Measurements from ENCODE around the gene ADAM11.

The ADAM11 gene

DNA sequence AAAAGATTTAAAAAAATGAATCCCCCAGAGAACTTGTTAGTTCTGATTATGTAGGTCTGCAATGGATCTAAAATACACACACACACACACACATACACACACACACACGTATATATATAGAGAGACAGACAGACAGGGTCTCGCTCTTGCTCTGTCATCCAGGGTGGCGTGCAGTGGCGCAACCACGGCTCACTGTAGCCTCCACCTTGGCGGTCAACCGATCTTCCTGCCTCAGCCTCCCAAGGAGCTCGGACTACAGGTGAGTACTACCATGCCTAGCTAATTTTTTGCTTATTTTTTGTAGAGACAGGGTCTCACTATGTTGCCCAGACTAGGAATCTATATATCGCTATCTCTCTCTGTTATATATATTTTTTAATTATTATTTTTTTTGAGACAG, 37.9 kb downstream of the ADAM11 start:
- Histone ChIP-seq H3K27ac (ENCODE audit: low read depth, low read length) (no peak overlapping the region), H3K36me3 (ENCODE audit: low read length) (no peaks in the 10 kb centered on the region), H3F3A (ENCODE audit: insufficient read depth) (0 out of 2 replicates have a peak, but pooled peaks cover 6% of the 10 kb centered on the region), H3K79me2 (ENCODE audit: insufficient read depth, low read length) (no peaks in the 10 kb centered on the region), H3K4me2 (ENCODE audit: low read depth, low read length, poor library complexity, severe bottlenecking) (no peak overlapping the region), H3K27me3 (ENCODE audit: low read length) (no peaks in the 10 kb centered on the region), H3K9me2 (replicated peaks; ENCODE audit: insufficient read depth, low read length) (no peaks in the 10 kb centered on the region), H3K9me3 (ENCODE audit: insufficient read depth, low read length) (no peaks in the 10 kb centered on the region), H2AFZ (ENCODE audit: low read depth, low read length, severe bottlenecking) (no peak overlapping the region), H3K4me3 (ENCODE audit: insufficient read depth, low read length, poor library complexity, severe bottlenecking) (no peak overlapping the region), H4K20me1 (ENCODE audit: low read depth, low read length) (no peaks in the 10 kb centered on the region), H3K9ac (ENCODE audit: low read length) (no peak overlapping the region)
- TF ChIP-seq CTCF (IDR thresholded peaks at IDR 0.05; ENCODE audit: insufficient read depth, low read length, poor library complexity, severe bottlenecking) = no peak
- TF ChIP-seq EZH2phosphoT487 (conservative IDR thresholded peaks at IDR 0.05; ENCODE audit: low read length) = no peak

DNA sequence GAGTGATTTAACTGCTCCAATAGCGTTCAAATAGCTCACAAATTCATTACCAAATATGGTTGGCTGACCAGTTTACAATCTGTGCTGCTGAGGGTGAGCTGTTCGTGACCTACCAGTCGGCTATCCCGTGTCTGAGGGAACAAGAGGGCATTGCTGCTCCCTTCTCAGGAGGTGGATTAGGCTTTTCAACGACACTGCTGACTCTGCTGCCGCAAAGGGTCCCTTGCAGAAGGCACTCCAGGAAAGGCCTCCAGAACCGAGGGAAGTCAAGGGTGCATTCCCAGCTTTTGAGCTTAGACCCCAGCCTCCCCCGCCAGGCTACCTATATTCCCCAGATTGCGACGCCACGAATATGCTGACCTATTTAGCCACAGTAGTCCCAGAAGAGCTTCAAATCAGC, 39.0 kb downstream of the ADAM11 start:
- 0 out of 2 replicates have a peak, but pooled peaks cover 5% of the 10 kb centered on the region for H3K36me3 ChIP-seq (ENCODE audit: low read length)

DNA sequence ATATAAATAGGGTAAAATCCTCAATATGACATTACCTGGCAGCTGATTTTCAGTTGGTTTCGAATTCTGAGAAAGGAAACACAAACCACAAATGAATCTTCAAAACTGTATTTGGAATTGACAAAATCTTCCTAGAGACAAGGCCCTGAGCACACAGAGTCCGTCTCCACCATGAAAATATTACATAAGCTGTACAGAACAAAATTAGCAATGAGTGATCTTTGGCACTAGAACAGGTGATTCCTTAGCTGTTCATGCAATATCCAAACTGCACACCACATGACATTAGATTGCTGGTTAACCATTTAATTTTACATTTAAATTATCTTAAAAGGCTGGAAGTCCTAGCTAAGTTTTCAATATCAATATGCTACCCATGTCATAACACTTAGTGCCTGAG, 39.6 kb downstream of the ADAM11 start:
- H3K36me3 ChIP-seq (ENCODE audit: low read length) = peaks cover 6% of the 10 kb centered on the region; the same call in 1 of the 2 replicates
- H3K9me2 ChIP-seq (replicated peaks; ENCODE audit: insufficient read depth, low read length) = no peaks in the 10 kb centered on the region
- no peak overlapping the region for H3K4me3 ChIP-seq (ENCODE audit: insufficient read depth, low read length, poor library complexity, severe bottlenecking)
- no peaks in the 10 kb centered on the region for H3K27me3 ChIP-seq (ENCODE audit: low read length)
- no peak overlapping the region for H3K4me2 ChIP-seq (ENCODE audit: low read depth, low read length, poor library complexity, severe bottlenecking)
- H2AFZ ChIP-seq (ENCODE audit: low read depth, low read length, severe bottlenecking) = no peak overlapping the region
- no peak overlapping the region for H3K9ac ChIP-seq (ENCODE audit: low read length)
- H3F3A ChIP-seq (ENCODE audit: insufficient read depth) = no peaks in the 10 kb centered on the region
- H4K20me1 ChIP-seq (ENCODE audit: low read depth, low read length) = no peaks in the 10 kb centered on the region
- no peaks in the 10 kb centered on the region; the same call in 1 of the 2 replicates for H3K79me2 ChIP-seq (ENCODE audit: insufficient read depth, low read length)
- no peak overlapping the region for H3K27ac ChIP-seq (ENCODE audit: low read depth, low read length)
- no peaks in the 10 kb centered on the region for H3K9me3 ChIP-seq (ENCODE audit: insufficient read depth, low read length)
- TF ChIP-seq CTCF (IDR thresholded peaks at IDR 0.05; ENCODE audit: insufficient read depth, low read length, poor library complexity, severe bottlenecking) = no peak
- no peak for TF ChIP-seq EZH2phosphoT487 (conservative IDR thresholded peaks at IDR 0.05; ENCODE audit: low read length)

More for the DNA sequence above, 39.0 kb downstream of the ADAM11 start:
- Histone ChIP-seq H3K27ac (ENCODE audit: low read depth, low read length) (no peak overlapping the region), H4K20me1 (ENCODE audit: low read depth, low read length) (no peaks in the 10 kb centered on the region), H3K4me3 (ENCODE audit: insufficient read depth, low read length, poor library complexity, severe bottlenecking) (no peak overlapping the region), H2AFZ (ENCODE audit: low read depth, low read length, severe bottlenecking) (no peak overlapping the region), H3K27me3 (ENCODE audit: low read length) (no peaks in the 10 kb centered on the region), H3K4me2 (ENCODE audit: low read depth, low read length, poor library complexity, severe bottlenecking) (no peak overlapping the region), H3K9ac (ENCODE audit: low read length) (no peak overlapping the region), H3K79me2 (ENCODE audit: insufficient read depth, low read length) (no peaks in the 10 kb centered on the region), H3K9me3 (ENCODE audit: insufficient read depth, low read length) (no peaks in the 10 kb centered on the region), H3K9me2 (replicated peaks; ENCODE audit: insufficient read depth, low read length) (no peaks in the 10 kb centered on the region), H3F3A (ENCODE audit: insufficient read depth) (0 out of 2 replicates have a peak, but pooled peaks cover 2% of the 10 kb centered on the region)
- TF ChIP-seq EZH2phosphoT487 (conservative IDR thresholded peaks at IDR 0.05; ENCODE audit: low read length) (no peak), CTCF (IDR thresholded peaks at IDR 0.05; ENCODE audit: insufficient read depth, low read length, poor library complexity, severe bottlenecking) (no peak)
